Pancreas (tissue), 10 donors: ENCODE data around the gene HSD3B1. TPM values are rescaled to one million over a fixed set of nuclear protein-coding genes. Genes with fewer than 3 reads are reported as not detected.

Experiments used
- ATAC-seq, 4 donors: fragments of 200-7000 bp; cut with Tn5 transposase; one replicate each; pipeline versions ENCODE4 v1.8.0 to v1.9.1; 2020; ENCODE audit warnings: mild to moderate bottlenecking in 4 of 4, moderate library complexity in 4 of 4
- DNase-seq, 6 donors: peaks; one replicate each; pipeline ENCODE4 v3.0.0-alpha.2; 2020
- FAIRE-seq: peaks from 2 replicates; lab custom pipeline; 2012; peaks lifted over from hg19 to GRCh38; lab: Jason Lieb, UNC
- H3K27ac ChIP-seq, 4 donors: fragments of 200-600 bp; sonication (generic); 1 replicate in 3 of 4; 2 replicates in 1 of 4; pipeline versions ENCODE4 v1.5.0 to v1.8.0; 2020
- H3K27me3 ChIP-seq, 4 donors: fragments of 200-600 bp; one replicate each; pipeline ENCODE4 v1.8.0; 2021
- H3K36me3 ChIP-seq, 3 donors: fragments of 200-600 bp; sonication (generic) in 1 of 3; one replicate each; pipeline versions ENCODE4 v1.5.0 to v1.8.0; 2020 to 2021
- H3K4me1 ChIP-seq, 3 donors: fragments of 200-600 bp; one replicate each; pipeline ENCODE4 v1.8.0; 2021
- H3K4me3 ChIP-seq, 4 donors: fragments of 200-600 bp; sonication (generic) in 2 of 4; one replicate each; pipeline versions ENCODE4 v1.5.0 to v1.8.0; 2020 to 2021
- H3K9me3 ChIP-seq, 4 donors: fragments of 200-600 bp; one replicate each; pipeline ENCODE4 v1.8.0; 2021
- WGBS, 2 donors: extraction: QIAGEN DNeasy Blood & Tissue Kit; methylation state at CpG; one replicate each; pipeline ENCODE4 v1.1.7; 2013; 5-methylcytosine and 5-hydroxymethylcytosine counted together
- intact Hi-C, 3 donors: fragments of 100-400 bp; cut with DNase I; formaldehyde crosslinking; loops; one replicate each; pipeline versions ENCODE4 v1.11.1 to v1.14.2; 2022
- polyA plus RNA-seq, 2 donors: library from polyadenylated mRNA; stranded (reverse); fragments of 200-250 nt; gene quantifications; one replicate each; pipeline ENCODE4 v1.2.3, GENCODE V29; 2013
- total RNA-seq, 6 donors: library from RNA; stranded (reverse); fragmentation: NEBNext Ultra II Directional in 4 of 6; extraction: Animal tissue kit (Norgen Biotek cat#: 25700) in 4 of 6; gene quantifications; one replicate each; pipeline versions ENCODE4 v1.2.1 to v1.2.4, GENCODE V29; 2021 to 2023
- TF ChIP-seq, protein P1 (sequence below), 4 donors: fragments of 200-600 bp; sonication (generic) in 3 of 4; IDR thresholded peaks; one replicate each; pipeline versions ENCODE4 v1.5.0 to v1.8.0; 2021; ENCODE audit warnings: antibody characterized with exemption in 4 of 4
- donor health status: healthy with polysubstance abuse.
- donor health status: DM: no; HTN: no; CAD: no; lungs with moderate emphysema.
- donor health status: DM: no; HTN: no; CAD: no.
- donor health status: control.
- donor health status: control.
- donor health status: Bipolar disorder and iron deficiency.
- donor health status: DM: yes; HTN: yes; CAD: no.
- donor health status: DM: no; HTN: no; CAD: no.
- donor health status: DM: no; HTN: no; CAD: no.
- donor health status: DM: yes; HTN: yes; CAD: no.

HSD3B1 gene
- total and polyA plus RNA-seq, 8 donors, result not detected

GRCh38 chr1:119488216-119488615 lies 18.8 kb upstream of the HSD3B1 start:
- FAIRE-seq (no peak), ATAC-seq (peak in 1 of 4 donors; percentile 31), DNase-seq (no peak)
- H3K4me3 ChIP-seq, result no peak overlapping the region
- 37 to 52% methylated on average over 4 of the region's 4 CpGs for WGBS, 2 donors
- TF ChIP-seq, protein P1, sequence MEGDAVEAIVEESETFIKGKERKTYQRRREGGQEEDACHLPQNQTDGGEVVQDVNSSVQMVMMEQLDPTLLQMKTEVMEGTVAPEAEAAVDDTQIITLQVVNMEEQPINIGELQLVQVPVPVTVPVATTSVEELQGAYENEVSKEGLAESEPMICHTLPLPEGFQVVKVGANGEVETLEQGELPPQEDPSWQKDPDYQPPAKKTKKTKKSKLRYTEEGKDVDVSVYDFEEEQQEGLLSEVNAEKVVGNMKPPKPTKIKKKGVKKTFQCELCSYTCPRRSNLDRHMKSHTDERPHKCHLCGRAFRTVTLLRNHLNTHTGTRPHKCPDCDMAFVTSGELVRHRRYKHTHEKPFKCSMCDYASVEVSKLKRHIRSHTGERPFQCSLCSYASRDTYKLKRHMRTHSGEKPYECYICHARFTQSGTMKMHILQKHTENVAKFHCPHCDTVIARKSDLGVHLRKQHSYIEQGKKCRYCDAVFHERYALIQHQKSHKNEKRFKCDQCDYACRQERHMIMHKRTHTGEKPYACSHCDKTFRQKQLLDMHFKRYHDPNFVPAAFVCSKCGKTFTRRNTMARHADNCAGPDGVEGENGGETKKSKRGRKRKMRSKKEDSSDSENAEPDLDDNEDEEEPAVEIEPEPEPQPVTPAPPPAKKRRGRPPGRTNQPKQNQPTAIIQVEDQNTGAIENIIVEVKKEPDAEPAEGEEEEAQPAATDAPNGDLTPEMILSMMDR (IDR thresholded peaks at IDR 0.05), result no peak
- no peak overlapping the region for H3K27ac ChIP-seq
- H3K9me3 ChIP-seq, result no peaks in the 10 kb centered on the region
- no peaks in the 10 kb centered on the region for H3K36me3 ChIP-seq
- no peaks in the 10 kb centered on the region for H3K27me3 ChIP-seq
- intact Hi-C loops, result no loop called here
- peaks cover 16 to 31% (median 18%) of the 10 kb centered on the region in 3 donors for H3K4me1 ChIP-seq

GRCh38 chr1:119489201-119489600 lies 17.8 kb upstream of the HSD3B1 start:
- Histone ChIP-seq H3K36me3 (no peaks in the 10 kb centered on the region), H3K27me3 (no peaks in the 10 kb centered on the region), H3K4me3 (no peak overlapping the region), H3K27ac (no peak overlapping the region), H3K4me1 (peaks cover 10 to 28% (median 11%) of the 10 kb centered on the region in 3 donors), H3K9me3 (no peaks in the 10 kb centered on the region)
- FAIRE-seq (no peak), DNase-seq (no peak), ATAC-seq (no peak)
- TF ChIP-seq, protein P1 (IDR thresholded peaks at IDR 0.05), result no peak
- intact Hi-C loops, result no loop called here
- 83 to 85% methylated on average over 2 of the region's 2 CpGs for WGBS, 2 donors

DNA sequence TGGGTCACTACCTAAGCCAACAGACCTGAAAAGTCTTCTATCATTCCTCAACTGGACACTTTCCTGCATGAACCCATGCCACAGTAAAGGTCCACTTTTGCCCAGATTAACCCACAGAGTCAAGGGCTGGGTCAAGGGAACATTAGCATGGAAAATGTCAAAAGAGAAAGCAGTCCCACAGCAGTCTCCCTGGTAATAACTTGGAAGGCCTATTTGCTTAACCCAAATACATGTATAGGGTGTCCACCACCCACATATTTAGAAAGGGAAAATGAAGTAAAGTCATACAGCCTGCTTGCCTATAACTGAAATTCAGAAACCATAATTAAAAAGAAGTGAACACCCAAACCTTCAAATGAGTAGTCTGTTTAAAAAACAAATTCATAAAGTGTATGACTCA lies 16.1 kb upstream of the HSD3B1 start:
- FAIRE-seq (no peak), ATAC-seq (no peak), DNase-seq (no peak)
- Histone ChIP-seq H3K4me3 (no peak overlapping the region), H3K9me3 (no peaks in the 10 kb centered on the region), H3K27me3 (no peaks in the 10 kb centered on the region), H3K27ac (no peak overlapping the region), H3K36me3 (no peaks in the 10 kb centered on the region), H3K4me1 (peaks cover 0 to 11% (median 5%) of the 10 kb centered on the region in 3 donors)
- TF ChIP-seq, protein P1 (IDR thresholded peaks at IDR 0.05), result no peak
- intact Hi-C loops, result no loop called here

DNA sequence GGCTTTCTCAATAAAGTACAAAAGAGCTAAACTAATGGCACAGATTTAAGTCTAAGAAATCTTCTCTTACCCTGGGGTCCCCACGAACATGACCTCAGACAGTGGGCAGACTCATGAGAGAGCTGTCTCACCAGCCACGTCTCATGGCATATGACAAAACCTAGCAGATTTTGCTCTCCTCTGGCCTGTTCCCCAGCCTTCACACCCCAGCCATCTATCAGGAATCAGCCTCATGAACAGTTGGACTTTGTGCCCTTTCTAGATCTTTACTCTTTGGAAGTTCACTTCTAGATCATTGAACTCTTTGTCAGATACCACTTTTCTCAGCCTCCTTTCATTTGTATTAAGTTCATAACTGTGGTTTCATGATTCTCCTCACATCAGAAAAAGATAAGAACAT lies 14.2 kb upstream of the HSD3B1 start:
- no peak for FAIRE-seq
- 82 to 84% methylated on average over 2 of the region's 2 CpGs for WGBS, 2 donors
- DNase-seq, result no peak
- Histone ChIP-seq H3K9me3 (no peaks in the 10 kb centered on the region), H3K27me3 (no peaks in the 10 kb centered on the region), H3K36me3 (no peaks in the 10 kb centered on the region), H3K4me1 (no peaks in the 10 kb centered on the region), H3K27ac (no peak overlapping the region), H3K4me3 (no peak overlapping the region)
- intact Hi-C loops, result no loop called here
- ATAC-seq, result no peak
- TF ChIP-seq, protein P1 (IDR thresholded peaks at IDR 0.05), result no peak

DNA sequence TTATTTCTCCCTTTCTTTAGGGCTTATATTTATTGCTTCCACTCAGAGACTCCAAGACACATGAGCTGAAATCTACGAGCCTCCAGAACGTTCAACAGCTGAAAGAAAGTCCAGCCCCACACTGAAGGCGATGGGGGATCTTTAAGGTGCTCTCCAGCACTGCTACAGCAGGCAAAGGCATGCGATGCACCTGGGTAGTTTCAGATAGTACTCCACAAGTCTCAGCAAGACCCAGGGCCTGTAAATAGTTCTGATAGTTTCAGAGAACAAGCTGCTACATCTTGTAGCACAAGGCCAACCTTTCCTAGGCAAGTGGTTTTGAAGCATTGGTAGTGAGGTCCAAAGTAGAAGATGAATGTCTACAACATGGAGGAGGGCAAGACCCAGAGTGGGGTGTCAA lies 2.2 kb upstream of the HSD3B1 start:
- H3K27ac ChIP-seq, result no peak overlapping the region
- no peaks in the 10 kb centered on the region for H3K4me1 ChIP-seq
- H3K9me3 ChIP-seq, result no peaks in the 10 kb centered on the region
- H3K27me3 ChIP-seq, result no peaks in the 10 kb centered on the region
- WGBS, 2 donors, result 84% methylated on average over 4 of the region's 4 CpGs
- intact Hi-C loops, result no loop called here
- H3K4me3 ChIP-seq, result no peak overlapping the region
- no peak for ATAC-seq
- TF ChIP-seq, protein P1 (IDR thresholded peaks at IDR 0.05), result no peak
- no peak for DNase-seq
- FAIRE-seq, result no peak
- no peaks in the 10 kb centered on the region for H3K36me3 ChIP-seq
